Stimulated activated CD4-positive, alpha-beta T cell treated with anti-CD3 and anti-CD28 coated beads, TNF-alpha, amount 100 ng/mL, for 24 hours (primary cell): ENCODE measurements around the gene PDE4D.
"Not testable (repeated sequence)": the region's sequence is repeated elsewhere in the genome, so short reads cannot be mapped to it uniquely, and the experiment has no call there.

Source experiments
- DNase-seq, 3 experiments: peaks; one replicate each; pipeline ENCODE4 v3.0.0-alpha.2; 2020; ENCODE audit warnings: low read depth in 3 of 3

Gene PDE4D

GRCh38 chr5:59007460-59008063 lies 886.0 kb downstream of the PDE4D start:
- no peak for DNase-seq

- no peak for DNase-seq
Measured at GRCh38 chr5:59005934-59006701, 887.4 kb downstream of the PDE4D start.

- no peak for DNase-seq
Measured at GRCh38 chr5:59003641-59004040, 889.9 kb downstream of the PDE4D start.

GRCh38 chr5:59003124-59003523 lies 890.4 kb downstream of the PDE4D start:
- no peak for DNase-seq

- no peak for DNase-seq
Measured at GRCh38 chr5:59002162-59002825, 891.2 kb downstream of the PDE4D start.

- DNase-seq, result no peak
Measured at GRCh38 chr5:59001716-59002115, 891.8 kb downstream of the PDE4D start.

GRCh38 chr5:59001154-59001553 lies 892.4 kb downstream of the PDE4D start:
- no peak for DNase-seq

- DNase-seq, result no peak
Measured at GRCh38 chr5:59000211-59000610, 893.3 kb downstream of the PDE4D start.

GRCh38 chr5:58999804-59000203 lies 893.7 kb downstream of the PDE4D start:
- no peak for DNase-seq

- no peak for DNase-seq
Measured at GRCh38 chr5:58998544-58998943, 895.0 kb downstream of the PDE4D start.

GRCh38 chr5:58995779-58996178 lies 897.7 kb downstream of the PDE4D start:
- not testable (repeated sequence) for DNase-seq

- DNase-seq, result no peak
Measured at GRCh38 chr5:58993461-58993860, 900.1 kb downstream of the PDE4D start.

GRCh38 chr5:58988938-58989337 lies 904.6 kb downstream of the PDE4D start:
- no peak for DNase-seq

- DNase-seq, result no peak
Measured at GRCh38 chr5:58987193-58987592, 906.3 kb downstream of the PDE4D start.

- no peak for DNase-seq
Measured at GRCh38 chr5:58986281-58986680, 907.2 kb downstream of the PDE4D start.

GRCh38 chr5:58985759-58986158 lies 907.8 kb downstream of the PDE4D start:
- no peak for DNase-seq

GRCh38 chr5:58985311-58985710 lies 908.2 kb downstream of the PDE4D start:
- DNase-seq, result no peak

- DNase-seq, result no peak
Measured at GRCh38 chr5:58983526-58984452, 909.7 kb downstream of the PDE4D start.

GRCh38 chr5:58980890-58981289 lies 912.6 kb downstream of the PDE4D start:
- DNase-seq, result no peak

- no peak for DNase-seq
Measured at GRCh38 chr5:58979090-58979489, 914.4 kb downstream of the PDE4D start.

- DNase-seq, result no peak
Measured at GRCh38 chr5:58974601-58975000, 918.9 kb downstream of the PDE4D start.

- no peak for DNase-seq
Measured at GRCh38 chr5:58974083-58974482, 919.4 kb downstream of the PDE4D start.
